Karpas-422 (cell line): ENCODE measurements around the gene MINDY2. TPM values are rescaled to one million over a fixed set of nuclear protein-coding genes. Genes with fewer than 3 reads are reported as not detected.
"Not testable (repeated sequence)": the region's sequence is repeated elsewhere in the genome, so short reads cannot be mapped to it uniquely, and the experiment has no call there.

Experiments
- DNase-seq: peaks from one replicate; pipeline ENCODE4 v3.0.0-alpha.2; 2015
- H2AFZ ChIP-seq: fragments of 200-600 bp; sonication (generic); 2 replicates; pipeline ENCODE4 v1.6.1; 2014; ENCODE audit warnings: antibody characterized with exemption, low read length, mixed read lengths
- H3K27ac ChIP-seq: fragments of 200-600 bp; sonication (generic); 2 replicates; pipeline ENCODE4 v1.5.1; 2014; ENCODE audit warnings: mild to moderate bottlenecking, low read length, moderate library complexity
- H3K27me3 ChIP-seq: fragments of 200-600 bp; sonication (generic); 2 replicates; pipeline ENCODE4 v1.6.1; 2014; ENCODE audit warnings: low read length, mixed read lengths
- H3K36me3 ChIP-seq: fragments of 200-600 bp; sonication (generic); 2 replicates; pipeline ENCODE4 v1.6.1; 2014; ENCODE audit warnings: low read length, mixed read lengths; ENCODE audit not compliant: insufficient read depth
- H3K4me1 ChIP-seq: fragments of 200-600 bp; sonication (generic); 2 replicates; pipeline ENCODE4 v1.6.1; 2014; ENCODE audit warnings: mild to moderate bottlenecking, low read length, mixed read lengths
- H3K4me2 ChIP-seq: fragments of 200-600 bp; sonication (generic); 2 replicates; pipeline ENCODE4 v1.6.1; 2014; ENCODE audit warnings: low read length, low read depth, mild to moderate bottlenecking; ENCODE audit not compliant: poor library complexity, severe bottlenecking
- H3K4me3 ChIP-seq: fragments of 200-600 bp; sonication (generic); 2 replicates; pipeline ENCODE4 v1.5.1; 2014; ENCODE audit warnings: mild to moderate bottlenecking, antibody characterized with exemption, low read length, mixed read lengths
- H3K79me2 ChIP-seq: fragments of 200-600 bp; sonication (generic); 2 replicates; pipeline ENCODE4 v1.6.1; 2014; ENCODE audit warnings: mild to moderate bottlenecking, low read length, mixed read lengths
- H3K9ac ChIP-seq: fragments of 200-600 bp; sonication (generic); 2 replicates; pipeline ENCODE4 v1.6.0; 2014; ENCODE audit warnings: low read length
- H3K9me2 ChIP-seq: fragments of 200-600 bp; sonication (generic), shearing (Covaris generic); replicated peaks from 2 replicates; pipeline ENCODE4 v1.6.0; 2014; ENCODE audit warnings: mild to moderate bottlenecking, low read length, moderate library complexity; ENCODE audit not compliant: insufficient read depth
- H3K9me3 ChIP-seq: fragments of 300-700, 200-600 bp; sonication (generic); 2 replicates; pipeline ENCODE4 v1.6.1; 2014; ENCODE audit warnings: low read length, mixed read lengths
- H4K20me1 ChIP-seq: fragments of 200-600 bp; sonication (generic); 2 replicates; pipeline ENCODE4 v1.6.1; 2014; ENCODE audit warnings: mild to moderate bottlenecking, antibody characterized with exemption, low read length, low read depth; ENCODE audit not compliant: insufficient read depth
- total RNA-seq: library from RNA; depleted of rRNA; stranded (reverse); fragments of >200 nt; shearing (Covaris generic); gene quantifications from 2 replicates; pipeline ENCODE4 v1.2.3, GENCODE V29; 2014; ENCODE audit warnings: low replicate concordance

MINDY2 gene
- total RNA-seq, 1 experiment from 2014 or later, result 11.4 TPM

DNA sequence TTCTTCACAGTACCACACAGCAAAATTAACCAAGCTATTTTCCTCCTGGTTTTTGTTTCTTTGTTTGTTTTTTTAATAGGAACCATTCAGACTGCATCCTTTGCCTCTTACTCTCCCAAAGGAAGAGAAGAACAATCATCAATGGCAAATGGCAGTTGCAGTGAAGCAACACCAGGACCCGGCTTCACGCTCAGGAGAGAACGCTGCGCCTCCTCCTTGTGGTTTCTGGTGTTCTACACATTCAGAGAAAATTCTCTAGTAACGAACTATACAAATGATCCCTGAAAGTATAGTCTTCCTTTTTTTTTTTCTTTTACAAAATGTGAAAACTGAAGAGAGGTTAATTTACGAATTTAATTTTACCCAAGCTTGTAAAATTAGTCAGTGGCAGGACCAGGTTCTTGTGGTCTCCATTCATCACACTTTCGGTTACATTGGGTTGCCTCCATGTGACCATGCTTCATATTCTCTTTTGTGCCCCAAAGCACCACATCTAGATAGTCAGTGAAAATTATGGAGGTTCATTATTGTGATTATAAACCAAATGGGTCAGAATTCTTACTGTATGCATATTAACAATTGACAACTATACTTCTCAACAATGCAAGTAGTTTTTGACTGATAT is 10.6 kb upstream of the MINDY2 start:
- Histone ChIP-seq H3K27me3 (no peaks in the 10 kb centered on the region), H3K9me3 (no peaks in the 10 kb centered on the region; the same call in 1 of the 2 replicates), H2AFZ (no peak overlapping the region), H3K9ac (no peak overlapping the region), H4K20me1 (no peaks in the 10 kb centered on the region), H3K27ac (no peak overlapping the region), H3K4me2 (peak overlapping the region; percentile 17), H3K79me2 (no peaks in the 10 kb centered on the region), H3K4me1 (0 out of 2 replicates have a peak, but pooled peaks cover 4% of the 10 kb centered on the region), H3K9me2 (no peaks in the 10 kb centered on the region), H3K4me3 (no peak overlapping the region), H3K36me3 (no peaks in the 10 kb centered on the region)
- DNase-seq, result no peak

DNA sequence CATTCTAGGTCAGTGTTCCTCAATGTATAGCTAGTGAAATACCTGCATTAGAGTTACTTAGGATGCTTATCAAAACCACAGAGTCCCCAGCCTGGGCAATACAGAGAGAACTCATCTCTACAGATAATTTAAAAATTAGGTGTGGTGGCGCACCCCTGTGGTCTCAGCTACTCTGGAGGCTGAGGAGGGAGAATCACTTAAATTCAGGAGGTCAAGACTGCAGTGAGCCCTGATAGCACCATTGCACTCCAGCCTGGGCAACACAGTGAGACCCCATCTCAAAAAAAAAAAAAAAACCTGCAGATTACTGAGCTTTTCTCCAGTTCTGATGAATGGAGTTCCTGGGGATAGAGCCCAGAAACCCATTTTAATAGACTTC is 10.1 kb upstream of the MINDY2 start:
- DNase-seq, result peak; percentile 63
- no peaks in the 10 kb centered on the region for H4K20me1 ChIP-seq
- H3K9me2 ChIP-seq, result no peaks in the 10 kb centered on the region
- no peak overlapping the region for H2AFZ ChIP-seq
- no peak overlapping the region for H3K4me2 ChIP-seq
- 0 out of 2 replicates have a peak, but pooled peaks cover 4% of the 10 kb centered on the region for H3K4me1 ChIP-seq
- H3K36me3 ChIP-seq, result no peaks in the 10 kb centered on the region
- no peak overlapping the region for H3K4me3 ChIP-seq
- no peaks in the 10 kb centered on the region; the same call in 1 of the 2 replicates for H3K9me3 ChIP-seq
- H3K27ac ChIP-seq, result no peak overlapping the region
- no peaks in the 10 kb centered on the region for H3K27me3 ChIP-seq
- no peak overlapping the region for H3K9ac ChIP-seq
- H3K79me2 ChIP-seq, result no peaks in the 10 kb centered on the region

DNA sequence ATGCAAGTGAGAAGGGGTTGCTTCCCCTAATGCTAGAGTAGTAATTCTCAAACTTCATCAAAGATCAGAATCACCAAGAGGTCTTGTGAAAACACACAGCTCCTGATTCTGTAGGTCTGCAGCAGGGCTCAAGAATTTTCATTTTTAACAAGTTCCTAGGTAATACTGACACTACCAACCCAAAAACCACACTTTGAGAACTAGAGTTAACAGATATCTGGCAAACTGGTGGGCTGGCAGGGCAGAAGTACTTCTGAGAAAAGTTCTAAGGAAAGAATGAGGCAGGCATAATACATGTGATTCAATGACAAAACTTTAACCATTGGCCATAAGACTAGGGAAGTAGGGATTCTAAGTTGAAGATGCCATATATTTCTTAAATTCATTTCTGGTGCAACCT is 8.8 kb upstream of the MINDY2 start:
- no peaks in the 10 kb centered on the region for H3K36me3 ChIP-seq
- H2AFZ ChIP-seq, result no peak overlapping the region
- no peaks in the 10 kb centered on the region for H3K9me2 ChIP-seq
- no peak overlapping the region for H3K4me3 ChIP-seq
- 0 out of 2 replicates have a peak, but pooled peaks cover 4% of the 10 kb centered on the region for H3K4me1 ChIP-seq
- no peak for DNase-seq
- no peak overlapping the region for H3K27ac ChIP-seq
- no peaks in the 10 kb centered on the region; the same call in 1 of the 2 replicates for H3K9me3 ChIP-seq
- no peaks in the 10 kb centered on the region for H3K27me3 ChIP-seq
- no peak overlapping the region for H3K9ac ChIP-seq
- no peaks in the 10 kb centered on the region for H4K20me1 ChIP-seq
- H3K4me2 ChIP-seq, result no peak overlapping the region
- no peaks in the 10 kb centered on the region for H3K79me2 ChIP-seq

DNA sequence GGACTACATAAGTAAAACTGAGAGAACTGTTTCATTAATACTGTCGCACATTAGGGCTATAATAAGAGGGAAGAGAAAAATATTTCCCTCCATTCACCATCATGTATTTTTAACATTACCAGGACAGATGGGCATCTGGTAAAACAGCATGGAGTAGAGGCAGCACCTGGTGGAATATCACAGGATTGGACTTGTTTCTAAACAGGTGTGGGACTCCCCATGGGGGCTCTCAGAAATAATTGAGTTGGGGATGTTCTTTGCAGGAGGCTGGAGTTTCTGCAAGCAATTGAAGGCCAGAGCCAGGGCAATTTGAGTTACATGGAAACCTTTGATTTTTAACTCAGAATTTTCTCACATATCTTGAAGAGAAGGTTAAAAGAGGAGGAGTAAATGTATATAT is 8.4 kb upstream of the MINDY2 start:
- no peak overlapping the region for H3K4me2 ChIP-seq
- H2AFZ ChIP-seq, result no peak overlapping the region
- H3K27ac ChIP-seq, result no peak overlapping the region
- no peaks in the 10 kb centered on the region for H3K9me2 ChIP-seq
- no peak for DNase-seq
- no peaks in the 10 kb centered on the region for H3K27me3 ChIP-seq
- no peaks in the 10 kb centered on the region; the same call in 1 of the 2 replicates for H3K9me3 ChIP-seq
- H3K4me1 ChIP-seq, result 0 out of 2 replicates have a peak, but pooled peaks cover 4% of the 10 kb centered on the region
- no peak overlapping the region for H3K9ac ChIP-seq
- H4K20me1 ChIP-seq, result no peaks in the 10 kb centered on the region
- no peaks in the 10 kb centered on the region for H3K79me2 ChIP-seq
- no peak overlapping the region for H3K4me3 ChIP-seq
- no peaks in the 10 kb centered on the region for H3K36me3 ChIP-seq

DNA sequence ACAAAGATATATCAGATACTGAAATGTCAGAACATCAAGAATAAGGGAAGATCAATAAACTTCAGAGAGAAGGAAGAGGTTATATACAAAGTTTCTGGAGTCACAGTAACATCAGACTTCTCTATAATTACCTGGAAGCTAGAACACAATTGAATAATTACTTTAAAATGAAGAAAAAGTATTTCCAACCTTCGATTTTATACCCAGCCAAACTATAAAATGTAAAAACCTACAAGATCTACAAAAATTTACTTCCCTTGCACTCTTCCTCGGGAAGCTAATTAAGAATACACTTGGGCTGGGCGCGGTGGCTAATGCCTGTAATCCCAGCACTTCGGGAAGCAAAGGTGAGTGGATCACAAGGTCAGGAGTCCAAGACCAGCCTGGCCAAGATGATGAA is 6.6 kb upstream of the MINDY2 start:
- Histone ChIP-seq H3K4me2 (no peak overlapping the region), H3K9me2 (no peaks in the 10 kb centered on the region), H3K36me3 (no peaks in the 10 kb centered on the region), H3K9ac (no peak overlapping the region), H3K27ac (no peak overlapping the region), H2AFZ (no peak overlapping the region), H3K27me3 (no peaks in the 10 kb centered on the region), H4K20me1 (no peaks in the 10 kb centered on the region), H3K4me1 (0 out of 2 replicates have a peak, but pooled peaks cover 4% of the 10 kb centered on the region), H3K79me2 (no peaks in the 10 kb centered on the region), H3K9me3 (no peaks in the 10 kb centered on the region; the same call in 1 of the 2 replicates), H3K4me3 (no peak overlapping the region)
- no peak for DNase-seq

DNA sequence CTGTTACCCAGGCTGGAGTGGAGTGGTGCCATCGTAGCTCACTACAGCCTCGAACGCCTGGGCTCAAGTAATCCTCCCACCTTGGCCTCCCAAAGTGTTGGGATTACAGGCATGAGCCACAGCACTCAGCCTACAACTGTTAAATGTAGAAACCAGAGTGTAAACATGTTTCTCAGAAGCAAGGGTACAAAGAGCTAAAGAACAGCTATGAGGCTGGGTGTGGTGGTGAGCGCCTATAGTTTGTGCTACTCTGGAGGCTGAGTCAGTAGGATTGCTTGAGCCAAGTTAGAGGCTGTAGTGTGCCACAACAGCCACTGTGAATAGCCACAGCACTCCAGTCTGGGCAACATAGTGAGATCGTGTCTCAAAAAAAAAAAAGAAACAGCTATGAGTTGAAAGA is 4.8 kb upstream of the MINDY2 start:
- Histone ChIP-seq H4K20me1 (no peaks in the 10 kb centered on the region), H3K79me2 (peaks cover under 1% of the 10 kb centered on the region; the same call in 1 of the 2 replicates), H3K9ac (no peak overlapping the region), H3K4me1 (peaks cover 7% of the 10 kb centered on the region), H3K27ac (no peak overlapping the region), H3K9me2 (no peaks in the 10 kb centered on the region), H3K27me3 (no peaks in the 10 kb centered on the region), H3K36me3 (no peaks in the 10 kb centered on the region), H2AFZ (no peak overlapping the region), H3K9me3 (no peaks in the 10 kb centered on the region; the same call in 1 of the 2 replicates), H3K4me3 (no peak overlapping the region), H3K4me2 (no peak overlapping the region)
- no peak for DNase-seq

DNA sequence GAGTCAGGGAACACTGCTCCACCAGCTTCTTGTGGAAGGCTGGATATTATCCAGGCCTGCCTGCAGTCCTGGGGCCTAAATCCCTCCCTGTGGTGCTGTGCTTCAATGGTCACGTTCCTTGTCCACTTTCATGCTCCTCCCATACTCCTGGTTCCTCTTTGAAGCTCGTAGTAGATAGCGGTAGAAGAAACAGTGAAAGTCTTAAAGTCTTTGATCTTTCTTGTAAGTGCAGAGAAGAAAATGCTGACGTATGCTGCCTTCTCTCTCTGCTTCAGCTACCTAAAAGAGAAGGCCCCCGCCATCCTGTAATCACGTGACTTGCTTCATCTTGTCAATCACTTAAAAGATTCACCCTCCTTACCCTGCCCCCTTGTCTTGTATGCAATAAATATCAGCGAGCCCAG is 2.5 kb upstream of the MINDY2 start:
- H3K4me3 ChIP-seq, H3K9me2 ChIP-seq, H4K20me1 ChIP-seq, H3K27me3 ChIP-seq, H3K9me3 ChIP-seq, H3K27ac ChIP-seq, H3K4me2 ChIP-seq, DNase-seq, H2AFZ ChIP-seq, H3K9ac ChIP-seq, H3K36me3 ChIP-seq: not testable (repeated sequence)
- Histone ChIP-seq H3K79me2 (peaks cover 23% of the 10 kb centered on the region), H3K4me1 (peaks cover 24% of the 10 kb centered on the region)

DNA sequence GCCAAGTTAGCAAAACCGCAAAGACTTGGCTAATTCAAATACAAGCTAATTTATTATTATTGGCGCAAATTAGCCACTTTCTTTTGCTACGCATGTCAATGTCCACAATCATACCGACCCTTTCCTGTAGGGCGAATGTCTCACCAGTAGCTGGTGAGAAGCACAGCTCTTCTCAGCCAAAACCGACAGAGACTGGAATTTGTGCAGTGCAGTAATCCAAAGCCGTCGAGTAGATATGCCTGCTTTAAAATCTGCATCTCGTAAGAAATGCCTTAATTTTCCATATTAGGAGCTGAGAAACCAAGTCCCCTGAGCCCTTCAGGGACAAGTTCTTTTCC is 614 bp upstream of the MINDY2 start:
- DNase-seq, result peak; percentile 68

More for the DNA sequence above, 614 bp upstream of the MINDY2 start:
- Histone ChIP-seq H3K79me2 (peaks cover 41% of the 10 kb centered on the region), H4K20me1 (no peaks in the 10 kb centered on the region), H3K27ac (peak overlapping the region; percentile 56), H3K4me3 (peak overlapping the region; percentile 91), H3K9me3 (no peaks in the 10 kb centered on the region), H3K9ac (peak overlapping the region; percentile 85), H3K27me3 (no peaks in the 10 kb centered on the region), H3K36me3 (no peaks in the 10 kb centered on the region), H3K4me1 (peaks cover 36% of the 10 kb centered on the region), H3K4me2 (peak overlapping the region; percentile 93), H2AFZ (peak overlapping the region; percentile 92), H3K9me2 (no peaks in the 10 kb centered on the region)
